Activated CD4-positive, alpha-beta T cell treated with anti-CD3 and anti-CD28 coated beads, Interleukin-2, amount 50 U/mL, for 16 hours (primary cell): Measurements from ENCODE around the gene BCOR.
A peak's percentile ranks its signal among the peaks of the same experiment; 100 is the strongest.

Experiments
- DNase-seq: peaks from one replicate; pipeline ENCODE4 v3.0.0-alpha.2; 2020

Gene BCOR

GRCh38 chrX:40061871-40062524 lies 35.8 kb downstream of the BCOR start:
- no peak for DNase-seq

- no peak for DNase-seq
These were observed 36.8 kb downstream of the BCOR start for GRCh38 chrX:40061005-40061404.

GRCh38 chrX:40060356-40060845 lies 37.4 kb downstream of the BCOR start:
- no peak for DNase-seq

- DNase-seq: no peak
These were observed 39.0 kb downstream of the BCOR start for GRCh38 chrX:40058719-40059118.

GRCh38 chrX:40057405-40057804 lies 40.4 kb downstream of the BCOR start:
- no peak for DNase-seq

- DNase-seq: no peak
These were observed 41.3 kb downstream of the BCOR start for GRCh38 chrX:40056420-40056819.

GRCh38 chrX:40055495-40055894 lies 42.3 kb downstream of the BCOR start:
- DNase-seq: no peak

GRCh38 chrX:40054793-40055192 lies 43.0 kb downstream of the BCOR start:
- DNase-seq: no peak

GRCh38 chrX:40050532-40050931 lies 47.2 kb downstream of the BCOR start:
- no peak for DNase-seq

- DNase-seq: no peak
These were observed 48.6 kb downstream of the BCOR start for GRCh38 chrX:40049084-40049641.

- no peak for DNase-seq
These were observed 50.3 kb downstream of the BCOR start for GRCh38 chrX:40047485-40047884.

GRCh38 chrX:40043895-40044294 lies 53.9 kb downstream of the BCOR start:
- DNase-seq: no peak

GRCh38 chrX:40041915-40042314 lies 55.8 kb downstream of the BCOR start:
- DNase-seq: no peak

GRCh38 chrX:40040686-40041461 lies 56.9 kb downstream of the BCOR start:
- no peak for DNase-seq

GRCh38 chrX:40039887-40040286 lies 57.9 kb downstream of the BCOR start:
- no peak for DNase-seq

GRCh38 chrX:40037367-40037766 lies 60.4 kb downstream of the BCOR start:
- DNase-seq: no peak

GRCh38 chrX:40035726-40036125 lies 62.0 kb downstream of the BCOR start:
- no peak for DNase-seq

GRCh38 chrX:40031911-40032310 lies 65.8 kb downstream of the BCOR start:
- DNase-seq: no peak

- no peak for DNase-seq
These were observed 67.6 kb downstream of the BCOR start for GRCh38 chrX:40030205-40030604.

GRCh38 chrX:40022421-40022820 lies 75.3 kb downstream of the BCOR start:
- peak; percentile 86 for DNase-seq

- DNase-seq: no peak
These were observed 76.1 kb downstream of the BCOR start for GRCh38 chrX:40021647-40022046.

- no peak for DNase-seq
These were observed 78.2 kb downstream of the BCOR start for GRCh38 chrX:40019541-40019940.

GRCh38 chrX:40018041-40018440 lies 79.7 kb downstream of the BCOR start:
- no peak for DNase-seq

- DNase-seq: no peak
These were observed 81.0 kb downstream of the BCOR start for GRCh38 chrX:40016749-40017148.
